HCT116 (cell line): ENCODE results near the gene SERPINA3. TPM values are rescaled to one million over a fixed set of nuclear protein-coding genes. Genes with fewer than 3 reads are reported as not detected.

Experiments
- ATAC-seq: fragments of 200-7000 bp; cut with Tn5 transposase; 2 replicates; pipeline ENCODE4 v1.9.1; 2020; ENCODE audit warnings: mild to moderate bottlenecking, moderate library complexity
- BruUV-seq: library from RNA; stranded (reverse); fragments of 400-500 nt; replicated peaks from 2 replicates; lab custom pipeline; 2021; lab: Mats Ljungman, UMichigan
- CTCF ChIA-PET: fragments of 300-600 bp; sonication (Branson Sonifier 250); formaldehyde crosslinking; loops from one replicate; lab custom pipeline; 2021; ENCODE audit warnings: antibody characterized with exemption; lab: Charles Lee
- POLR2A ChIA-PET: fragments of 300-600, 350-600 bp; sonication (Branson Sonifier 250); formaldehyde crosslinking; loops from one replicate; lab custom pipeline; 2021; ENCODE audit warnings: antibody characterized with exemption; lab: Charles Lee
- RAD21 ChIA-PET, 2 experiments: fragments of 300-600 bp; sonication (Branson Sonifier 250); formaldehyde crosslinking; loops; one replicate each; lab custom pipeline; 2023; ENCODE audit warnings: low total read pairs in 2 of 2; ENCODE audit not compliant: uncharacterized antibody in 2 of 2, unreplicated experiment in 2 of 2, low non-redundant PET in 1 of 2; lab: Charles Lee
- DNase-seq: peaks from one replicate; pipeline ENCODE4 v3.0.0-alpha.2; 2010; ENCODE audit warnings: low read depth, low spot score
- H2AFZ ChIP-seq: fragments of 200-600 bp; shearing (Covaris generic), sonication (generic); 2 replicates; pipeline ENCODE4 v1.6.1; 2017; ENCODE audit warnings: low read depth, mixed run types, mixed read lengths, antibody characterized with exemption, low read length; ENCODE audit not compliant: poor library complexity, severe bottlenecking
- H3K27ac ChIP-seq: 2 replicates; pipeline ENCODE4 v1.5.1; 2012; ENCODE audit warnings: low read depth, low read length
- H3K27me3 ChIP-seq: fragments of 200-600 bp; sonication (generic); 2 replicates; pipeline ENCODE4 v1.6.1; 2016; ENCODE audit warnings: mixed run types, low read length, mixed read lengths; ENCODE audit not compliant: insufficient read depth
- H3K36me3 ChIP-seq, 2 experiments: fragments of 200-500 bp in 1 of 2; fragments of 200-600 bp in 1 of 2; sonication (Bioruptor generic) in 1 of 2; sonication (generic) in 1 of 2; 2 replicates each; pipeline versions ENCODE4 v1.5.1 to v1.6.1; 2014 to 2016; ENCODE audit warnings: low read length in 2 of 2, inconsistent platforms in 1 of 2, mixed read lengths in 1 of 2, mixed run types in 1 of 2; ENCODE audit not compliant: insufficient read depth in 2 of 2, control insufficient read depth in 1 of 2
- H3K4me1 ChIP-seq, 2 experiments: fragments of 200-600 bp in 1 of 2; sonication (generic) in 1 of 2; 2 replicates each; pipeline versions ENCODE4 v1.5.1 to v1.6.1; 2012 to 2017; ENCODE audit warnings: low read length in 2 of 2, inconsistent platforms in 1 of 2, mild to moderate bottlenecking in 1 of 2, mixed read lengths in 1 of 2, mixed run types in 1 of 2, moderate library complexity in 1 of 2; ENCODE audit not compliant: insufficient read depth in 2 of 2, control insufficient read depth in 1 of 2
- H3K4me2 ChIP-seq: fragments of 200-600 bp; sonication (generic); 2 replicates; pipeline ENCODE4 v1.6.1; 2017; ENCODE audit warnings: mixed run types, low read length, mixed read lengths
- H3K4me3 ChIP-seq, 2 experiments: fragments of 200-600 bp in 1 of 2; sonication (generic) in 1 of 2; replicated peaks in 1 of 2; 2 replicates each; pipeline ENCODE4 v1.5.1; 2011 to 2016; ENCODE audit warnings: low read length in 2 of 2, control low read depth in 1 of 2, low read depth in 1 of 2, mild to moderate bottlenecking in 1 of 2, mixed read lengths in 1 of 2, mixed run types in 1 of 2
- H3K79me2 ChIP-seq: fragments of 200-600 bp; sonication (generic); 2 replicates; pipeline ENCODE4 v1.6.1; 2017; ENCODE audit warnings: mild to moderate bottlenecking, mixed run types, low read length, moderate library complexity, mixed read lengths; ENCODE audit not compliant: insufficient read depth
- H3K9ac ChIP-seq: fragments of 200-600 bp; sonication (generic); 2 replicates; pipeline ENCODE4 v1.6.1; 2016; ENCODE audit warnings: low read length, mixed read lengths
- H3K9me2 ChIP-seq: fragments of 200-600 bp; sonication (generic), shearing (Covaris generic); 2 replicates; pipeline ENCODE4 v1.6.1; 2017; ENCODE audit warnings: mixed run types, mild to moderate bottlenecking, moderate library complexity; ENCODE audit not compliant: insufficient read depth
- H3K9me3 ChIP-seq, 2 experiments: fragments of 200-500 bp in 1 of 2; fragments of 200-600 bp in 1 of 2; sonication (Bioruptor generic) in 1 of 2; sonication (generic) in 1 of 2; 2 replicates each; pipeline ENCODE4 v1.6.1; 2014 to 2017; ENCODE audit warnings: low read length in 2 of 2, mixed read lengths in 2 of 2, inconsistent platforms in 1 of 2, low read depth in 1 of 2, mild to moderate bottlenecking in 1 of 2, mixed run types in 1 of 2, moderate library complexity in 1 of 2; ENCODE audit not compliant: control insufficient read depth in 1 of 2, insufficient read depth in 1 of 2
- H4K20me1 ChIP-seq: fragments of 200-600 bp; sonication (generic), shearing (Covaris generic); 2 replicates; pipeline ENCODE4 v1.6.1; 2017; ENCODE audit warnings: mixed run types, mild to moderate bottlenecking, moderate library complexity; ENCODE audit not compliant: insufficient read depth
- CEBPB ChIP-seq: IDR thresholded peaks from 2 replicates; pipeline ENCODE4 v1.6.1; 2012; ENCODE audit warnings: low read depth
- ELF1 ChIP-seq: IDR thresholded peaks from 2 replicates; pipeline ENCODE4 v1.6.1; 2012; ENCODE audit warnings: low read depth, borderline replicate concordance
- JUND ChIP-seq: IDR thresholded peaks from 2 replicates; pipeline ENCODE4 v1.6.1; 2012
- POLR2A ChIP-seq: IDR thresholded peaks from 2 replicates; pipeline ENCODE4 v1.7.0; 2011; ENCODE audit warnings: borderline replicate concordance; ENCODE audit not compliant: insufficient read depth, insufficient read length; ENCODE audit errors: extremely low read depth
- RAD21 ChIP-seq: IDR thresholded peaks from 2 replicates; pipeline ENCODE4 v1.6.1; 2012; ENCODE audit warnings: low read depth, mild to moderate bottlenecking
- SIN3A ChIP-seq: IDR thresholded peaks from 2 replicates; pipeline ENCODE4 v1.6.1; 2012; ENCODE audit warnings: low read depth
- SP1 ChIP-seq: IDR thresholded peaks from 2 replicates; pipeline ENCODE4 v1.6.1; 2012; ENCODE audit warnings: low read depth
- SRF ChIP-seq: IDR thresholded peaks from 2 replicates; pipeline ENCODE4 v1.6.1; 2012; ENCODE audit warnings: low read depth
- TCF7L2 ChIP-seq: IDR thresholded peaks from 2 replicates; pipeline ENCODE4 v1.7.0; 2011; ENCODE audit warnings: borderline replicate concordance, inconsistent platforms; ENCODE audit not compliant: insufficient read depth, insufficient read length; ENCODE audit errors: extremely low read depth
- ZFX ChIP-seq: fragments of 450-650 bp; IDR thresholded peaks from 2 replicates; pipeline ENCODE4 v1.6.1; 2017
- ZNF274 ChIP-seq: fragments of 200-500 bp; sonication (Bioruptor generic); IDR thresholded peaks from 2 replicates; pipeline ENCODE4 v1.6.1; 2014; ENCODE audit warnings: mild to moderate bottlenecking, low read depth, low read length, inconsistent platforms
- intact Hi-C: fragments of 100-400 bp; cut with micrococcal nuclease; formaldehyde crosslinking; loops from 2 replicates; pipeline ENCODE4 v1.10.0; 2022
- total RNA-seq: library from RNA; stranded (reverse); gene quantifications from one replicate; pipeline ENCODE4 v1.2.1, GENCODE V29; 2021; ENCODE audit not compliant: unreplicated experiment
- TF ChIP-seq, protein P1 (sequence below): IDR thresholded peaks from 2 replicates; pipeline ENCODE4 v1.6.1; 2012
- TF ChIP-seq, protein P2 (sequence below), 3 experiments: fragments of 200-600 bp in 1 of 3; sonication (generic) in 1 of 3; IDR thresholded peaks in 2 of 3; conservative IDR thresholded peaks in 1 of 3; 2 replicates each; pipeline ENCODE4 v1.5.1; 2012 to 2017; ENCODE audit warnings: low read depth in 2 of 3, low read length in 2 of 3, antibody characterized with exemption in 1 of 3, borderline replicate concordance in 1 of 3, control low read depth in 1 of 3, mild to moderate bottlenecking in 1 of 3, mixed read lengths in 1 of 3, mixed run types in 1 of 3, moderate library complexity in 1 of 3; ENCODE audit not compliant: insufficient read depth in 1 of 3

The SERPINA3 gene
- total RNA-seq, 1 experiment from 2014 or later = 4.3 TPM

DNA sequence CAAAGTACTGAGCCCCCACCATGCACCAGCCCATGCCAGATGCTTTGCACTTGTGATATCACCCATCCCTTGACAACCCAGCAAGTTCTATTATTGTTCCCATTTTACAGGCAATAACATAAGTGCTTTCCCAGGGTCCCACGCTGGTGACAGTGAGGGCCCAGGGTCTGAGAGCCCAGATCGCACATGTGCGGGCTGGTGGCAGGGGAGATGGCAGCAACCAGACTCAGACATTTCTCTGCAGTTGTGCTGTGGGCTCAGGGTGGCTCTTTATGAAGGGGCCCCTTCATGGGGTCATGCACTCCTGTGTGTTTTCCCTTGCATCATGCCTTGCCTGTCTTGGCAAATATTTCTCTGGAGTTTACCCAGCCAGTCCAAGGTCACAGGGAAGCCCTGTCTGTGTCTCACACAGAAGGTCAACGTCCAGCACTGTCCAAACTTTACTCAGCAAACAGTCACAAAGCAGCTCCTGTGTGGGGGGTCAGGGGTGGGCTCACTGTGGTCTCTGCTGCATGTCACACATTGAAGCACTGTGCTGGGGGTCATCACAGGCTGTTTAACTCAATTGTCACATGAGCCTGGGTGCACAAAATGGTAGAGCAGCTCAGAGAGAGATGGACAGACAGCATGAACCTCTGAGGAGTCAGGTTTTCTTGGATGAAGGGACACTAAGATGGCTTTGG lies 18.3 kb upstream of the SERPINA3 start:
- no peaks in the 10 kb centered on the region for H3K36me3 ChIP-seq
- H3K4me1 ChIP-seq = peaks cover 7 to 10% of the 10 kb centered on the region in 2 experiments
- BruUV-seq = no TSS peak
- ChIA-PET RAD21 (no interaction called here), CTCF (no interaction called here), POLR2A (no interaction called here)
- no peaks in the 10 kb centered on the region for H3K79me2 ChIP-seq
- no peaks in the 10 kb centered on the region for H4K20me1 ChIP-seq
- H3K9me3 ChIP-seq = no peaks in the 10 kb centered on the region
- no peak overlapping the region for H3K4me3 ChIP-seq
- no peak overlapping the region for H3K4me2 ChIP-seq
- H3K27ac ChIP-seq = no peak overlapping the region
- H3K9me2 ChIP-seq = no peaks in the 10 kb centered on the region
- TF ChIP-seq ELF1 (no peak), CEBPB (no peak), POLR2A (no peak), ZNF274 (no peak), RAD21 (no peak)
- TF ChIP-seq, protein P1, sequence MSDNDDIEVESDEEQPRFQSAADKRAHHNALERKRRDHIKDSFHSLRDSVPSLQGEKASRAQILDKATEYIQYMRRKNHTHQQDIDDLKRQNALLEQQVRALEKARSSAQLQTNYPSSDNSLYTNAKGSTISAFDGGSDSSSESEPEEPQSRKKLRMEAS = no peak
- TF ChIP-seq, protein P2, sequence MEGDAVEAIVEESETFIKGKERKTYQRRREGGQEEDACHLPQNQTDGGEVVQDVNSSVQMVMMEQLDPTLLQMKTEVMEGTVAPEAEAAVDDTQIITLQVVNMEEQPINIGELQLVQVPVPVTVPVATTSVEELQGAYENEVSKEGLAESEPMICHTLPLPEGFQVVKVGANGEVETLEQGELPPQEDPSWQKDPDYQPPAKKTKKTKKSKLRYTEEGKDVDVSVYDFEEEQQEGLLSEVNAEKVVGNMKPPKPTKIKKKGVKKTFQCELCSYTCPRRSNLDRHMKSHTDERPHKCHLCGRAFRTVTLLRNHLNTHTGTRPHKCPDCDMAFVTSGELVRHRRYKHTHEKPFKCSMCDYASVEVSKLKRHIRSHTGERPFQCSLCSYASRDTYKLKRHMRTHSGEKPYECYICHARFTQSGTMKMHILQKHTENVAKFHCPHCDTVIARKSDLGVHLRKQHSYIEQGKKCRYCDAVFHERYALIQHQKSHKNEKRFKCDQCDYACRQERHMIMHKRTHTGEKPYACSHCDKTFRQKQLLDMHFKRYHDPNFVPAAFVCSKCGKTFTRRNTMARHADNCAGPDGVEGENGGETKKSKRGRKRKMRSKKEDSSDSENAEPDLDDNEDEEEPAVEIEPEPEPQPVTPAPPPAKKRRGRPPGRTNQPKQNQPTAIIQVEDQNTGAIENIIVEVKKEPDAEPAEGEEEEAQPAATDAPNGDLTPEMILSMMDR (IDR thresholded peaks at IDR 0.05 in 2 of 3, conservative IDR thresholded peaks at IDR 0.05 in 1 of 3; ENCODE audit: borderline replicate concordance in 1 of 3, insufficient read depth in 1 of 3, low read depth in 2 of 3, low read length in 2 of 3) = no peak
- H3K9ac ChIP-seq = no peak overlapping the region
- ATAC-seq (no peak), DNase-seq (no peak)
- intact Hi-C loops = no loop called here
- no peaks in the 10 kb centered on the region for H3K27me3 ChIP-seq
- no peak overlapping the region for H2AFZ ChIP-seq

DNA sequence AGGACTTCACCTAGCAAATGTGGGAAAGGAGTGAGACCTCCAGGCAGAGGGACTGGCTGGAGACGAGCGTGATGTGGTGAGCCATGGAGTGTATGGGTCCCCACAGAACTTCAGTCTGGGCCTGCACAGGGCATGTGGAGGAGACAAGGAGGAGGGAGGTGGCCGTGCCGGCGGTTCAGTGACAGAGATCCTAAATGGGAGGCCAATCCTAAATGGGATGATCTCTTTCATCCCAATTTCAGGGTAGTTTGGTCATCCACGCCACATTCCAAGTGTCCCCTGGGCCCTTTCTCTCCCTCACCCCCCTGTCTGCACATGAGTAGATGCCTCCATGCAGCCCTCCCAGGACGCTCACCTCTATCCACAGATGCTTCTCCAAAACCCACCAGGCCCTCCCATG lies 17.8 kb upstream of the SERPINA3 start:
- H2AFZ ChIP-seq = no peak overlapping the region
- H3K4me1 ChIP-seq = peaks cover 10 to 15% of the 10 kb centered on the region in 2 experiments
- ATAC-seq (no peak), DNase-seq (no peak)
- BruUV-seq = no TSS peak
- ChIA-PET POLR2A (no interaction called here), RAD21 (no interaction called here), CTCF (no interaction called here)
- H3K27me3 ChIP-seq = no peaks in the 10 kb centered on the region
- H3K4me3 ChIP-seq = no peak overlapping the region
- no peaks in the 10 kb centered on the region for H3K9me3 ChIP-seq
- H3K27ac ChIP-seq = no peak overlapping the region
- H3K4me2 ChIP-seq = no peak overlapping the region
- no peaks in the 10 kb centered on the region for H3K9me2 ChIP-seq
- H4K20me1 ChIP-seq = no peaks in the 10 kb centered on the region
- H3K79me2 ChIP-seq = no peaks in the 10 kb centered on the region
- no peaks in the 10 kb centered on the region for H3K36me3 ChIP-seq
- intact Hi-C loops = no loop called here
- no peak overlapping the region for H3K9ac ChIP-seq
- TF ChIP-seq RAD21 (no peak), SP1 (no peak), SRF (no peak), SIN3A (no peak), ELF1 (no peak), ZFX (no peak), TCF7L2 (no peak), JUND (no peak)
- TF ChIP-seq, protein P2 (IDR thresholded peaks at IDR 0.05 in 2 of 3, conservative IDR thresholded peaks at IDR 0.05 in 1 of 3; ENCODE audit: borderline replicate concordance in 1 of 3, insufficient read depth in 1 of 3, low read depth in 2 of 3, low read length in 2 of 3) = no peak
